Astrocyte of the hippocampus (primary cell): ENCODE results near the gene C9.
"Not testable (repeated sequence)": the region's sequence is repeated elsewhere in the genome, so short reads cannot be mapped to it uniquely, and the experiment has no call there.

Experiments
- DNase-seq: peaks from one replicate; pipeline ENCODE4 v3.0.0; 2011; ENCODE audit warnings: low read depth, low spot score

Gene C9

GRCh38 chr5:39331861-39332381 lies 32.4 kb downstream of the C9 start:
- DNase-seq, result no peak

DNA sequence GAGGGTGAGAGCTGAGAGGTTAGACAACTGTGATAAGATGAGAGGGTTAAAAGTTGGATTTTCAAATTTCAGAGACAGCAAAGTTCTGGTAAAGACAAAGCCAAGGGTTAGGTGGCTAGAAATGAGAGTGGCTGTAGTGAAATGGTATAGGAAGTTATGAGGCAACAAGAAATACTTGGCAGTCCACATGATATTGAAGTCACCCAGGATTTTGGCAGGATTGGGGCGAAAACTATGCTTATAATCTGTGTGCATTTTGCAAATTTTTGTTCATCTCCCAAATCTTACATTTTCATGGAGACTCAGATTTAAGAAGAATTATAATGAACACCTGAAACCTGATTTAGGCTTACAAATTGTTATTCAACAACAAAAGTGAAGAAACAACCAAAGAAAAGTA lies 35.6 kb downstream of the C9 start:
- no peak for DNase-seq

GRCh38 chr5:39323542-39323941 lies 40.8 kb downstream of the C9 start:
- no peak for DNase-seq

- DNase-seq, result no peak
Observed at GRCh38 chr5:39319395-39319794, 44.9 kb downstream of the C9 start.

DNA sequence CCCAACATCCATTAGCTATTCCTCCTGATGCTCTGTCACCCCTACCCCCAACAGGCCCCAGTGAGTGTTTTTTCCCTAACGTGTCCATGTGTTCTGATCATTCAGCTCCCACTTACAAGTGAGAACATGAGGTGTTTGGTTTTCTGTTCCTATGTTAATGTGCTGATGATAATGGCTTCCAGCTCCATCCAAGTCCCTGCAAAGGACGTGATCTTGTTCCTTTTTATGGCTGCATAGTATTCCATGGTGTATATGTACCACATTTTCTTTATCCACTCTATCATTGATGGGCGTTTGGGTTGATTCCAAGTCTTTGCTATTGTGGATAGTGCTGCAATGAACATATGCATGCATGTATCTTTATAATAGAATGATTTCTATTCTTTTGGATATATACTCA lies 47.8 kb downstream of the C9 start:
- DNase-seq, result not testable (repeated sequence)

GRCh38 chr5:39315995-39316394 lies 48.3 kb downstream of the C9 start:
- no peak for DNase-seq

DNA sequence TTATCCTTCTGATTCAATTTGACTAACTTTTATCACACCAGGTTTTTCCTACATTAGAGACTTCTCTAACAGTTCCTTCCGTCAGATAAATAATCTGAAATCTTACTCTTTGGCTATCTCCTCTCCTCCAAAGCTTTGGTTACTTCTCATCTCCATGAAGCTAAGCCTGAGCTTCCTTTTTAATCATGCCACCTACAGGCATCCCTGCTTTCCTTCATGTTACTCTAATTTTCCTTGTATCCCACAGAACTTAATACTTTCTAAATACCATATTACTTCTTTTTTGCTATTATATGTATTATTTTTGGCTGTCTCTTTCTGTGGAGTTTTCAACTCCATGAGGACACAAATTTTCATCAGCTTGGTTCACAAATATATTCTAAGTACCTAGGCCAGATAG lies 49.7 kb downstream of the C9 start:
- no peak for DNase-seq

DNA sequence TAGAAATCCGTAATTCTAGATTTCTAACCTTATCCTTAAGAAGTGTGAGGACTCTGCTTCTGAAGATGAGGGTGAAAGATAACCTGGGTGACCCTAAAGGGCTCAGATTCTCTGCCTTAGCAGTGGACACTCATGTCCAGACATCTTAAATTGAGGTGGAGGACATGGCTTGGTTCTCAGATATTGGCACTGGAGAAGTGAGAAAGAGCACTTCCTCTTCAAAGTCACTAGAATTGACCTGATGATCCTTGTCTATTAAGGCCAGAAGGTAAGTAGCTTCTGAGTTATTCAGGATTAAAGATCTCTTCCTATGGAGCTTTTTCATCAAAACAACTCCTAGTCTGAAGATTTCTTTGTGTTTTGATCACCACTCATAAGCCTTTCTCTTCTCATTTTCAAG lies 54.8 kb downstream of the C9 start:
- no peak for DNase-seq

- DNase-seq, result no peak
Observed at GRCh38 chr5:39302472-39302871, 61.8 kb downstream of the C9 start.

GRCh38 chr5:39301406-39301805 lies 62.9 kb downstream of the C9 start:
- DNase-seq, result no peak

- no peak for DNase-seq
Observed at GRCh38 chr5:39299962-39300361, 64.3 kb downstream of the C9 start.

GRCh38 chr5:39294736-39295135 lies 69.6 kb downstream of the C9 start:
- no peak for DNase-seq

- DNase-seq, result no peak
Observed at GRCh38 chr5:39284552-39284951, 79.7 kb downstream of the C9 start.

DNA sequence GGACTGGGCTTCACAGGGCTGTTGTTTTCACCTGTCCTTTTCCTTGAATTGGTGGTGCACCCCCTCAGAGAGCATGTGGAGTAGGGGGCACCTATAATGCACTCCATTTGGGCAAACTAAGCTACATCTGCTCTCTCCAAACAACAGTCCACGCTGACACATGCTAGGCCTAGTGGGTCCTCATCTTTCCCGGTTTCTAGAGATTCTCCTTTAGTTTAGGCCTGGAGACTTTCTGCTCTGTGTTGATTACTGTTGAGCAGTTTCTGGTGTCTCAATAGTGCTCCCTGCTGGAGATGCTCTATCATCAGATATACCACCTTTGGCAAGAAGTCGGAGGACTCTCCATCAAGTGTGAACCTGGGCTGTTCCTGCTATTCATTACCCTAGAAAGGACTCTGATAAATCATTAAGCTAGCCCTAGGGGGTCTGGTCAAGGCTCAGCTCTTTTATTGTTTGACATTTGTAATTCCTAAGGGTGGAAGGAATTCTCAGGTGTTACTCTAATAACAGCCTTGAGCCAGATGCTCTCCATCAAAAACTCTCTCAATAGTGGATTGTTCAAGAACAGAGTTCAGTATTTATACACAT lies 81.0 kb downstream of the C9 start:
- peak; percentile 65 for DNase-seq

GRCh38 chr5:39282561-39282960 lies 81.7 kb downstream of the C9 start:
- DNase-seq, result no peak

DNA sequence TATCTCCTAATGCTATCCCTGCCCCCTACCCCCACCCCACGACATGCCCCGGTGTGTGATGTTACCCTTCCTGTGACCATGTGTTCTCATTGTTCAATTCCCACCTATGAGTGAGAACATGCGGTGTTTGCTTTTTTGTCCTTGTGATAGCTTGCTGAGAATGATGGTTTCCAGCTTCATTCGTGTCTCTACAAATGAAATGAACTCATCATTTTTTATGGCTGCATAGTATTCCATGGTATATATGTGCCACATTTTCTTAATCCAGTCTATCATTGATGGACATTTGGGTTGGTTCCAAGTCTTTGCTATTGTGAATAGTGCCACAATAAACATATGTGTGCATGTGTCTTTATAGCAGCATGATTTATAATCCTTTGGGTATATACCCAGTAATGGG lies 88.4 kb downstream of the C9 start:
- not testable (repeated sequence) for DNase-seq

DNA sequence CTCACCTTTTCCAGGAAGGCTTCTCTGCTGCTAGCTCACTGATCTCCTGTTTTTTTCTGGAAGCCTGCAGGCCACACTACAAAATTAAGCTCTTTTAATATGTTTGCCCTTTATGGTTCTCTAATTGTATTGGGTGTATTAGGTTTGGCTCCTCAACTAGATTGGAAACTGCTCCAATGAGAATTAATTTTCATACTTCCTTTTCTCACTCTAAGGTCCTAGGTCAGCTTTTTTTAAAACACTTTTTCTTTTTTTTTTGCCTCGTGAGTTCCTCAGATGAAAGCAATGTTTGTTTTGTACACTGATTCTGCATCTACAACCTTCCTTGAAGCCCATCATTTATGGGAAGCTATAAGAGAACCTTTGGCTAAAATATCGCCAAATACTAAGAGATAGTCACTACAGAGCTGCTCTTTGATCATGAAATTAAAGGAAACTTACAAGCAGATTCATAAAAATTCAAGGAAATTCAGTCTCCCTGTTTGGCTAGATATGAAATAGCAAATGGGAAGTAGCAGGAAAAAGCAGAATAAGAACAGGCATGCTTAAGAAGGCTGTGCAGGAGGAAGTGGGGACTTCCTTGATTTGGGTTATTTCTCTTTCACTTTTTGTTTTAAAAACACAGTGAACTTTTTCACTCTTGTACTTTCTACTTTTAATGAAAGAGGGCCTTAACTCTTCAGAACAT lies 89.8 kb downstream of the C9 start:
- no peak for DNase-seq

GRCh38 chr5:39273314-39273954 lies 90.9 kb downstream of the C9 start:
- no peak for DNase-seq

DNA sequence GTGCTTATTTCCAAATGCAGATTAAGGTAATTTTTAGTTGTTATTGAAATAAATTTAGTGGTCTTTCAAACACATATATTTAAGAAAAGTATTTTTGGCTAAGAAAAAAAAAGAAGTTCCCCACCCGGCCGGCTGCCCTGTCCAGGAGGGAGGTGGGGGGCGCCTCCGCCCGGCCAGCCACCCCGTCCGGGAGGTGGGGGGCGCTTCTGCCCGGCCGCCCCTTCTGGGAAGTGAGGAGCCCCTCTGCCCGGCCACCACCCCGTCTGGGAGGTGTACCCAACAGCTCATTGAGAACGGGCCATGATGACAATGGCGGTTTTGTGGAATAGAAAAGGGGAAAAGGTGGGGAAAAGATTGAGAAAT lies 91.4 kb downstream of the C9 start:
- DNase-seq, result not testable (repeated sequence)

DNA sequence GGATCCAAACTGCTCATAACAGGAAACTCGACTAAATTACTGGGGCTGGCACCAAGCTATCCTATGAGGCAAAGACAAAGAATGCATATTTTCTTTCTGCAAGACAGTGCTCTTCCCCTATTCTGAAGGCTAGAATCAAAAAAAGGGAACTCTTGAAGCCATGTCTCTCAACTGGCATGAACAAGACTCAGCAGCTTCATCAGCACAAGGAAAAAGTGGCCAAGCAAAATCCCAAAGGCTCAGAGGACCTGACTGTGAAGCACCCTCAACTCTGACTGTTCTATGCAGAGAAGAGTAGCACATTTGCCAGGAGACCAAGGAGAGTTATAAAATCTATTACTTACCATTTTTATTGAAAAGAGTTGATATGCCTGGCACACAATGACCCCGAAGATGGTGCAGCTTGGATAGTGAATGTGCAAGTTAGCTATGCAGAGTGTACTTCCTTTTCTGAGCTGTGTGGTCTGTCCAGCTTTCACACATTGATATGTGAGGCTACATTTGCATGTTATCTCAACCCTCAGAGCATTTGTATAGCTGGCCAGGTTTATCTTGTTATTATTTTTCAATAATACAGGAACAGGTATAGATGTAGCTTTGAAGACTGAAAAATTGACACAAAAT lies 94.0 kb downstream of the C9 start:
- no peak for DNase-seq

- no peak for DNase-seq
Observed at GRCh38 chr5:39267186-39267585, 97.1 kb downstream of the C9 start.

DNA sequence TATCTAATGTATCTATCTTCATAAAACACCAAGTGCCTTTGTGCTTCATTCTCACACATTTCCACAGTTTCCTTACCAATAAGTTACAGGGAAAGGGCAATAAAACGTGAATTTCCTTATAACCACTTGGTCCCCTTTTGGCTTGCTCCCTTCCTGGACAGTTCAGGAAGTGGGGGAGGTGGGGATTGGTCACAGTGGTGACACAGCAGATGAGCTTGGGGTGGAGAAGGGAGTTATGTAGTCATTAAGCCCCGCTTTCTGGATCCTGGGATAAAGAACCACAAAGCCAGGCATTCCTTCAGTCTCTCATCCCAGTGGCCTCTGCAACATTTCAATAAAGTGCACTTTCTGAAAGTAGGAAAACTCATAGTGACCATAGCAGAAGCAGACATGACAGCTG lies 97.9 kb downstream of the C9 start:
- no peak for DNase-seq

GRCh38 chr5:39264528-39264927 lies 99.8 kb downstream of the C9 start:
- no peak for DNase-seq
